H9 (cell line): ENCODE measurements around the gene MMP15. TPM values are rescaled to one million over a fixed set of nuclear protein-coding genes. Genes with fewer than 3 reads are reported as not detected.
A peak's percentile ranks its signal among the peaks of the same experiment; 100 is the strongest.

ENCODE experiments used
- DNase-seq: peaks from one replicate; pipeline ENCODE4 v3.0.0-alpha.2; 2017
- H2AFZ ChIP-seq: one replicate; pipeline ENCODE4 v1.6.1; 2013; ENCODE audit warnings: mild to moderate bottlenecking, low read length, control low read depth, moderate library complexity
- H2AK5ac ChIP-seq: 2 replicates; pipeline ENCODE4 v1.6.1; 2013; ENCODE audit warnings: low read length, control low read depth, mixed read lengths; ENCODE audit not compliant: insufficient read length
- H2BK120ac ChIP-seq: one replicate; pipeline ENCODE4 v1.6.1; 2013; ENCODE audit warnings: low read depth, mild to moderate bottlenecking, low read length, control low read depth, inconsistent platforms; ENCODE audit not compliant: poor library complexity, severe bottlenecking
- H2BK12ac ChIP-seq: 2 replicates; pipeline ENCODE4 v1.6.1; 2013; ENCODE audit warnings: low read length, control low read depth, mixed read lengths, low read depth; ENCODE audit not compliant: insufficient read length
- H2BK15ac ChIP-seq: 2 replicates; pipeline ENCODE4 v1.6.1; 2013; ENCODE audit warnings: low read depth, low read length, control low read depth
- H2BK20ac ChIP-seq: one replicate; pipeline ENCODE4 v1.6.1; 2013; ENCODE audit warnings: low read depth, mild to moderate bottlenecking, low read length, control low read depth, inconsistent platforms; ENCODE audit not compliant: poor library complexity, severe bottlenecking
- H2BK5ac ChIP-seq: 2 replicates; pipeline ENCODE4 v1.6.1; 2013; ENCODE audit warnings: low read length, control low read depth, mixed read lengths; ENCODE audit not compliant: insufficient read length
- H3K14ac ChIP-seq: 2 replicates; pipeline ENCODE4 v1.6.1; 2013; ENCODE audit warnings: low read length, control low read depth; ENCODE audit not compliant: insufficient read depth
- H3K18ac ChIP-seq: 2 replicates; pipeline ENCODE4 v1.6.1; 2013; ENCODE audit warnings: low read depth, mild to moderate bottlenecking, mixed read lengths, low read length, control low read depth; ENCODE audit not compliant: insufficient read length
- H3K23ac ChIP-seq: 2 replicates; pipeline ENCODE4 v1.6.1; 2013; ENCODE audit warnings: low read length, control low read depth, mixed read lengths, low read depth; ENCODE audit not compliant: insufficient read length
- H3K23me2 ChIP-seq: 2 replicates; pipeline ENCODE4 v1.6.1; 2013; ENCODE audit warnings: low read depth, mild to moderate bottlenecking, mixed read lengths, low read length, control low read depth; ENCODE audit not compliant: insufficient read length, poor library complexity, severe bottlenecking
- H3K27ac ChIP-seq: 2 replicates; pipeline ENCODE4 v1.5.1; 2013; ENCODE audit warnings: low read length, control low read depth, mixed read lengths, low read depth; ENCODE audit not compliant: insufficient read length
- H3K27me3 ChIP-seq: 2 replicates; pipeline ENCODE4 v1.6.1; 2013; ENCODE audit warnings: low read length, control low read depth, inconsistent platforms; ENCODE audit not compliant: insufficient read depth
- H3K4ac ChIP-seq: 2 replicates; pipeline ENCODE4 v1.6.1; 2013; ENCODE audit warnings: low read depth, mild to moderate bottlenecking, control low read depth, inconsistent platforms, low read length, moderate library complexity
- H3K4me1 ChIP-seq: 2 replicates; pipeline ENCODE4 v1.6.1; 2013; ENCODE audit warnings: low read length, control low read depth, inconsistent platforms; ENCODE audit not compliant: insufficient read depth
- H3K4me2 ChIP-seq: 2 replicates; pipeline ENCODE4 v1.6.1; 2013; ENCODE audit warnings: low read length, control low read depth, mixed read lengths; ENCODE audit not compliant: insufficient read length, insufficient read depth
- H3K56ac ChIP-seq: 2 replicates; pipeline ENCODE4 v1.6.1; 2013; ENCODE audit warnings: low read depth, mild to moderate bottlenecking, mixed read lengths, low read length, control low read depth; ENCODE audit not compliant: insufficient read length
- H3K79me1 ChIP-seq: 2 replicates; pipeline ENCODE4 v1.6.1; 2013; ENCODE audit warnings: low read depth, mild to moderate bottlenecking, moderate library complexity, low read length, control low read depth, inconsistent platforms; ENCODE audit not compliant: insufficient read depth, poor library complexity, severe bottlenecking
- H3K79me2 ChIP-seq: 2 replicates; pipeline ENCODE4 v1.6.1; 2013; ENCODE audit warnings: low read length, control low read depth, inconsistent platforms; ENCODE audit not compliant: insufficient read depth
- H3K9ac ChIP-seq: 2 replicates; pipeline ENCODE4 v1.6.1; 2013; ENCODE audit warnings: low read length, control low read depth, mixed read lengths; ENCODE audit not compliant: insufficient read length; ENCODE audit errors: extremely low read depth
- H3K9me3 ChIP-seq: one replicate; pipeline ENCODE4 v1.6.1; 2013; ENCODE audit warnings: low read depth, low read length, inconsistent platforms; ENCODE audit not compliant: control insufficient read depth
- H3T11ph ChIP-seq: one replicate; pipeline ENCODE4 v1.6.1; 2013; ENCODE audit warnings: mild to moderate bottlenecking, low read length, control low read depth, inconsistent platforms
- H4K20me1 ChIP-seq: one replicate; pipeline ENCODE4 v1.6.1; 2013; ENCODE audit not compliant: control insufficient read depth, insufficient read length, insufficient read depth
- H4K5ac ChIP-seq: 2 replicates; pipeline ENCODE4 v1.6.1; 2013; ENCODE audit warnings: low read depth, mild to moderate bottlenecking, mixed read lengths, low read length, control low read depth; ENCODE audit not compliant: insufficient read length
- H4K8ac ChIP-seq: replicated peaks from 2 replicates; pipeline ENCODE4 v1.6.1; 2013; ENCODE audit warnings: low read length, control low read depth, mixed read lengths, low read depth; ENCODE audit not compliant: insufficient read length
- H4K91ac ChIP-seq: 2 replicates; pipeline ENCODE4 v1.6.1; 2013; ENCODE audit warnings: low read depth, mild to moderate bottlenecking, moderate library complexity, mixed read lengths, low read length, control low read depth; ENCODE audit not compliant: insufficient read length
- H3K27ac Mint-ChIP-seq, 3 experiments: 2 replicates in 2 of 3; 3 replicates in 1 of 3; pipeline ENCODE4 v1.8.0; 2020 to 2021; ENCODE audit warnings: mixed read lengths in 3 of 3, mild to moderate bottlenecking in 1 of 3, moderate library complexity in 1 of 3
- H3K27me3 Mint-ChIP-seq: 2 replicates; pipeline ENCODE4 v1.8.0; 2021; ENCODE audit warnings: low read depth, mild to moderate bottlenecking, moderate library complexity, mixed read lengths
- H3K36me3 Mint-ChIP-seq, 3 experiments: 2 replicates in 2 of 3; 3 replicates in 1 of 3; pipeline ENCODE4 v1.8.0; 2020 to 2021; ENCODE audit warnings: low read depth in 3 of 3, mixed read lengths in 3 of 3; ENCODE audit not compliant: insufficient read depth in 1 of 3
- H3K4me1 Mint-ChIP-seq, 2 experiments: 2 replicates each; pipeline ENCODE4 v1.8.0; 2020; ENCODE audit warnings: mixed read lengths in 2 of 2
- H3K4me3 Mint-ChIP-seq, 2 experiments: 2 replicates in 1 of 2; 3 replicates in 1 of 2; pipeline ENCODE4 v1.8.0; 2020 to 2021; ENCODE audit warnings: mild to moderate bottlenecking in 2 of 2, mixed read lengths in 2 of 2, moderate library complexity in 1 of 2
- H3K9me3 Mint-ChIP-seq, 2 experiments: 2 replicates in 1 of 2; 3 replicates in 1 of 2; pipeline ENCODE4 v1.8.0; 2020; ENCODE audit warnings: mild to moderate bottlenecking in 2 of 2, mixed read lengths in 2 of 2, moderate library complexity in 1 of 2
- CTCF ChIP-seq: fragments of 200-600 bp; sonication (generic); conservative IDR thresholded peaks from 3 replicates; pipeline ENCODE4 v1.8.0; 2021; ENCODE audit warnings: antibody characterized with exemption, mild to moderate bottlenecking
- WGBS: extraction: QIAGEN DNeasy Blood & Tissue Kit; methylation state at CpG from one replicate; pipeline ENCODE4 v1.1.7; 2013; ENCODE audit warnings: missing lambda C conversion rate, low lambda C conversion rate, mixed read lengths; ENCODE audit not compliant: insufficient read length; ENCODE audit errors: extremely low coverage; 5-methylcytosine and 5-hydroxymethylcytosine counted together
- total RNA-seq: library from RNA; stranded (reverse); gene quantifications from 2 replicates; pipeline ENCODE4 v1.2.1, GENCODE V29; 2021

Gene MMP15
- total RNA-seq, 1 experiment from 2014 or later = 32.9 TPM

- WGBS = no CpG with 5 or more reads among the region's 6 CpGs
These were observed 21.4 kb downstream of the MMP15 start for GRCh38 chr16:58046936-58047335.

More at GRCh38 chr16:58046936-58047335, 21.4 kb downstream of the MMP15 start:
- H2BK5ac ChIP-seq = no peak overlapping the region
- H2AFZ ChIP-seq = no peak overlapping the region
- no peak overlapping the region for H4K91ac ChIP-seq
- H2BK12ac ChIP-seq = no peak overlapping the region
- no peaks in the 10 kb centered on the region for H4K20me1 ChIP-seq
- no peaks in the 10 kb centered on the region for H3K79me1 ChIP-seq
- no peak overlapping the region for H3K4me2 ChIP-seq
- peaks cover 4 to 33% (median 18%) of the 10 kb centered on the region in 3 experiments for H3K36me3 Mint-ChIP-seq
- peaks cover 6 to 7% of the 10 kb centered on the region in 2 experiments; a peak in 4 of 5 replicates for H3K9me3 Mint-ChIP-seq
- no peak overlapping the region for H2BK20ac ChIP-seq
- no peak overlapping the region for H3K23ac ChIP-seq
- H3K14ac ChIP-seq = no peak overlapping the region; the same call in 1 of the 2 replicates
- no peaks in the 10 kb centered on the region; the same call in 1 of the 2 replicates for H3K4me1 ChIP-seq
- H3T11ph ChIP-seq = no peak overlapping the region
- H3K27ac ChIP-seq = no peak overlapping the region
- no peak overlapping the region for H2BK120ac ChIP-seq
- no peak overlapping the region for H4K5ac ChIP-seq
- H4K8ac ChIP-seq = no peak overlapping the region
- no peak for DNase-seq
- H3K18ac ChIP-seq = no peak overlapping the region
- peaks cover 8 to 25% of the 10 kb centered on the region in 2 experiments for H3K4me1 Mint-ChIP-seq
- H3K4me3 Mint-ChIP-seq = no peak overlapping the region
- no peaks in the 10 kb centered on the region for H3K27me3 ChIP-seq
- H3K56ac ChIP-seq = no peak overlapping the region
- H3K9me3 ChIP-seq = no peaks in the 10 kb centered on the region
- no peaks in the 10 kb centered on the region for H3K23me2 ChIP-seq
- H3K27me3 Mint-ChIP-seq = peaks cover 3% of the 10 kb centered on the region; the same call in 1 of the 2 replicates
- no peak overlapping the region for H2BK15ac ChIP-seq
- TF ChIP-seq CTCF = no peak
- 0 out of 7 replicates have a peak overlapping the region, but pooled peaks of 1 of the 3 experiments have one; percentile 39 for H3K27ac Mint-ChIP-seq
- H2AK5ac ChIP-seq = no peak overlapping the region
- no peaks in the 10 kb centered on the region for H3K79me2 ChIP-seq
- H3K9ac ChIP-seq = no peak overlapping the region
- H3K4ac ChIP-seq = no peak overlapping the region
